Measurements from ENCODE around the gene PSMB2. TPM values are rescaled to one million over a fixed set of nuclear protein-coding genes. Genes with fewer than 3 reads are reported as not detected.
A peak's percentile ranks its signal among the peaks of the same experiment; 100 is the strongest.

PSMB2 gene
- total RNA-seq, 1 donor from 2014 or later = 69.9 TPM

DNA sequence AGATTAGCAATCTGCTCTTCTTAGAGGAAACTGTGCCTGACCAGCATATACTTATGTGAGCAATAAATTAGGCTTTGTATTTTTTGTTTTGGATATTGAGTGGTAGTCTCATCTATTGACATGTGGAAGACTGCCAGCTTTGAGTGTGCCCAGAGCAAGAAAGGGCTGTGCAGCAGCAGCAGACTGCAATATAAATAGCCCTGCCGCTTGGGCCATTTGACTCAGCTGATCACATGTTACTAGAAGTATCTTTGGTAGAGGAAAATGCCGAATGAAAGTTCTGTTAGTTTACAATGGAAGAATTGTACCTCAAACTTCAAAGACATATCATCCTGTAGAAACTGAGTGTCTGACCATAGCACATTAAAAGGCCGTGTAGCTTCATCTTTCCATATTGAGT, 9.1 kb upstream of the PSMB2 start:
- peaks cover 2% of the 10 kb centered on the region for H3K27me3 Mint-ChIP-seq (ENCODE audit: unreplicated experiment)
- TF ChIP-seq, protein P1, sequence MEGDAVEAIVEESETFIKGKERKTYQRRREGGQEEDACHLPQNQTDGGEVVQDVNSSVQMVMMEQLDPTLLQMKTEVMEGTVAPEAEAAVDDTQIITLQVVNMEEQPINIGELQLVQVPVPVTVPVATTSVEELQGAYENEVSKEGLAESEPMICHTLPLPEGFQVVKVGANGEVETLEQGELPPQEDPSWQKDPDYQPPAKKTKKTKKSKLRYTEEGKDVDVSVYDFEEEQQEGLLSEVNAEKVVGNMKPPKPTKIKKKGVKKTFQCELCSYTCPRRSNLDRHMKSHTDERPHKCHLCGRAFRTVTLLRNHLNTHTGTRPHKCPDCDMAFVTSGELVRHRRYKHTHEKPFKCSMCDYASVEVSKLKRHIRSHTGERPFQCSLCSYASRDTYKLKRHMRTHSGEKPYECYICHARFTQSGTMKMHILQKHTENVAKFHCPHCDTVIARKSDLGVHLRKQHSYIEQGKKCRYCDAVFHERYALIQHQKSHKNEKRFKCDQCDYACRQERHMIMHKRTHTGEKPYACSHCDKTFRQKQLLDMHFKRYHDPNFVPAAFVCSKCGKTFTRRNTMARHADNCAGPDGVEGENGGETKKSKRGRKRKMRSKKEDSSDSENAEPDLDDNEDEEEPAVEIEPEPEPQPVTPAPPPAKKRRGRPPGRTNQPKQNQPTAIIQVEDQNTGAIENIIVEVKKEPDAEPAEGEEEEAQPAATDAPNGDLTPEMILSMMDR (IDR thresholded peaks at IDR 0.05; ENCODE audit: unreplicated experiment) = no peak
- H3K36me3 Mint-ChIP-seq (ENCODE audit: low read depth, unreplicated experiment) = no peaks in the 10 kb centered on the region
- no peak for DNase-seq (ENCODE audit: low spot score)
- H3K4me3 Mint-ChIP-seq (ENCODE audit: unreplicated experiment) = no peak overlapping the region
- no peak overlapping the region for H3K27ac Mint-ChIP-seq (ENCODE audit: unreplicated experiment)
- no peaks in the 10 kb centered on the region for H3K4me1 Mint-ChIP-seq (ENCODE audit: unreplicated experiment)
- H3K9me3 Mint-ChIP-seq (ENCODE audit: unreplicated experiment) = no peaks in the 10 kb centered on the region

DNA sequence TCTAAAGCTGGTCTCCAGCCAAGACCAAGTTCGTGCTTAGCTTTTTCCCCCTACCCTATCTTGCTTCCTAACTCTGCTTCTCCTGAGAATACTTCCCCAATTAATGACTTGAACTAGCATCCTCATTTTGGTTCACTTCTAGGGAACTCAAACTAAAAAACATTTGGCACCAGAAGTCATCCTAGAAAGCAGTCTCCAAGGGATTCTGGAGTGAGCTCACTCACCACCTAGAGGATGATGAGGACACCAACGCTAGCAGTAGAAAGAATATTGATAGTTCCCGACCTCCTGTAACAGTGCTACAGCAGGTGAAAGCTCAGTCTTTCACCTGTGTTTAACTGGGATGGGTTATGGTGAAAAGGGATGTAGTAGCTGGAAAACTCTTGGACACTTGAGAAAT, 4.7 kb upstream of the PSMB2 start:
- Mint-ChIP-seq H3K27me3 (ENCODE audit: unreplicated experiment) (peaks cover 6% of the 10 kb centered on the region), H3K36me3 (ENCODE audit: low read depth, unreplicated experiment) (no peaks in the 10 kb centered on the region), H3K9me3 (ENCODE audit: unreplicated experiment) (no peaks in the 10 kb centered on the region), H3K4me3 (ENCODE audit: unreplicated experiment) (no peak overlapping the region), H3K27ac (ENCODE audit: unreplicated experiment) (no peak overlapping the region), H3K4me1 (ENCODE audit: unreplicated experiment) (peaks cover 6% of the 10 kb centered on the region)
- DNase-seq (ENCODE audit: low spot score) = no peak
- TF ChIP-seq, protein P1 (IDR thresholded peaks at IDR 0.05; ENCODE audit: unreplicated experiment) = no peak

DNA sequence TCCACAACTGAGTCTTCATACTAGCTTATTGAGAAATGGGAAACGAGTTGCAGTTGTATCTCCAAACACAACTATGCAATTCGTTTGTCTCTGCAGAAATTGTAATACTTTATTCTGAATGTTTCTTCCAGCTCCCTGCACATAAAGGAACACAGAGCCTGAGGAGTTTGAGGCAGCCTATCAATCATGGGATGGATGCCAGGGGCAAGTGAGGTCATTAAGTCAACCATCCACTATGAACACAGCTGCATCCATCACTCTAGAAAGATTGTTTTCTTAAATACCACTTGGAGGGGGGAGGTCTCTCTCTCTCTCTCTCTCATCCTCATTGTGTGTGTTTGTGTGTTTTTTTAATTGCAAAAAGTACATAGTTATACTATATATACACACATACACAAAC, 2.9 kb upstream of the PSMB2 start:
- no peak for DNase-seq (ENCODE audit: low spot score)
- Mint-ChIP-seq H3K9me3 (ENCODE audit: unreplicated experiment) (no peaks in the 10 kb centered on the region), H3K36me3 (ENCODE audit: low read depth, unreplicated experiment) (no peaks in the 10 kb centered on the region), H3K4me1 (ENCODE audit: unreplicated experiment) (peaks cover 14% of the 10 kb centered on the region), H3K27ac (ENCODE audit: unreplicated experiment) (no peak overlapping the region), H3K27me3 (ENCODE audit: unreplicated experiment) (peaks cover 5% of the 10 kb centered on the region), H3K4me3 (ENCODE audit: unreplicated experiment) (no peak overlapping the region)
- TF ChIP-seq, protein P1 (IDR thresholded peaks at IDR 0.05; ENCODE audit: unreplicated experiment) = no peak

DNA sequence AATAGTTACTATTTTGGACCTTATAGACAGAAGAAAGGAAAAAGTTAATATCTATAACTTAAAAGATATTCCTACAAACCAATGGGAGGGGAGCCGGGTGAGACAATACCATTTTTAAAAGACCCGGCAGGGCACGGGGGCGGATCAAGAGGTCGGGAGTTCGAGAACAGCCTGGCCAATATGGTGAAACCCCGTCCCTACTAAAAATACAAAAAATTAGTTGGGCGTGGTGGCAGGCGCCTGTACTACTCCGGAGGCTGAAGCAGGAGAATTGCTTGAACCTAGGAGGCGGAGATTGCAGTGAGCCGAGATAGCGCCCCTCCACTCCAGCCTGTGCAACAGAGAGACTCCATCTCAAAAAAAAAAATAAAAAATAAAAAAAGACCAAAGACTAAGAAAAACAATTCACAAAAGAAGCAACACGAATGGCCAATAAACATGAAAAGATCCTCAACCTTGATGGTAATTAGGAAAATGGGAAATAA, 1.2 kb upstream of the PSMB2 start:
- no peak for DNase-seq (ENCODE audit: low spot score)
- H3K27me3 Mint-ChIP-seq (ENCODE audit: unreplicated experiment) = peaks cover 5% of the 10 kb centered on the region

More for the DNA sequence above, 1.2 kb upstream of the PSMB2 start:
- H3K27ac Mint-ChIP-seq (ENCODE audit: unreplicated experiment) = peak overlapping the region; percentile 17
- peaks cover 16% of the 10 kb centered on the region for H3K4me1 Mint-ChIP-seq (ENCODE audit: unreplicated experiment)
- H3K36me3 Mint-ChIP-seq (ENCODE audit: low read depth, unreplicated experiment) = no peaks in the 10 kb centered on the region
- no peaks in the 10 kb centered on the region for H3K9me3 Mint-ChIP-seq (ENCODE audit: unreplicated experiment)
- peak overlapping the region; percentile 100 for H3K4me3 Mint-ChIP-seq (ENCODE audit: unreplicated experiment)
- TF ChIP-seq, protein P1 (IDR thresholded peaks at IDR 0.05; ENCODE audit: unreplicated experiment) = no peak

All from endothelial cell (in vitro differentiated cells).